ENCODE measurements around the gene FAM50A. TPM values are rescaled to one million over a fixed set of nuclear protein-coding genes. Genes with fewer than 3 reads are reported as not detected.

The FAM50A gene, protein sequence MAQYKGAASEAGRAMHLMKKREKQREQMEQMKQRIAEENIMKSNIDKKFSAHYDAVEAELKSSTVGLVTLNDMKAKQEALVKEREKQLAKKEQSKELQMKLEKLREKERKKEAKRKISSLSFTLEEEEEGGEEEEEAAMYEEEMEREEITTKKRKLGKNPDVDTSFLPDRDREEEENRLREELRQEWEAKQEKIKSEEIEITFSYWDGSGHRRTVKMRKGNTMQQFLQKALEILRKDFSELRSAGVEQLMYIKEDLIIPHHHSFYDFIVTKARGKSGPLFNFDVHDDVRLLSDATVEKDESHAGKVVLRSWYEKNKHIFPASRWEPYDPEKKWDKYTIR
- total RNA-seq: 71.0 and 92.2 TPM in 2 replicates

DNA sequence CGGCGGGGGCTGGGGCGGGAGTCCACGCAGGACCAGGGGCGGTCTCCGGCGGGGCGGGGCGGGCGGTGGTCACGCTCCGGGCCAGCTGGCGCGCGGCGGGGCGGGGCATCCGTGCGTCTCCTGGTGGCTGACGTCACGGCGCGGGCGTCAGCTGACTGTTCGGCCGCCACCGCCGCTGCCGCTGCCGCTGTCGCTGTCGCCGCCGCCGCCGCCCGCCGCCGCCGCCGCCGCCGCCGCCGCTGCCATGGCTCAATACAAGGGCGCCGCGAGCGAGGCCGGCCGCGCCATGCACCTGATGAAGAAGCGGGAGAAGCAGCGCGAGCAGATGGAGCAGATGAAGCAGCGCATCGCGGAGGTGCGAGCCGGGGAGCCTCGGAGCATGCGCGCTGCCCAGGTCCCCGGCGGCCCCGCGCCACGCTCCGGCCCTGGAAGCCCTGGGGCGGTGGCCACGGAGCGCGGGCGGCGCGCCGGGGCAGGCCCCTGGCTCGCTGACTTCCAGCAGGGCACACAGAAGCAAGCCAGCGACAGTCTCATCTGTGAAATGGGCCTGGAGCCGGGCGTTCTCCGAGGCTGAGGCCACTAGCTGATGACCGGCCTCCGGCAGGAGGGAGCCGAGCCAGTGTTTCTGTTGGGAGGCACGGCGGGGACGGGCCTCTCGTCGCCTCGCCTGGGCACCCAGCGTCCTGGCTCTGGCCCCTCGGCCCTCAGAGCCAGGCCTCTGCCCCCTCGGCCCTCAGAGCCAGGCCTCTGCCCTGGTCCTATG is at the start of gene FAM50A:
FAM50A (plus strand) TSS at position 150 of the 763 bp plus-strand sequence; CDS start at position 245, 95 bp downstream.

DNA sequence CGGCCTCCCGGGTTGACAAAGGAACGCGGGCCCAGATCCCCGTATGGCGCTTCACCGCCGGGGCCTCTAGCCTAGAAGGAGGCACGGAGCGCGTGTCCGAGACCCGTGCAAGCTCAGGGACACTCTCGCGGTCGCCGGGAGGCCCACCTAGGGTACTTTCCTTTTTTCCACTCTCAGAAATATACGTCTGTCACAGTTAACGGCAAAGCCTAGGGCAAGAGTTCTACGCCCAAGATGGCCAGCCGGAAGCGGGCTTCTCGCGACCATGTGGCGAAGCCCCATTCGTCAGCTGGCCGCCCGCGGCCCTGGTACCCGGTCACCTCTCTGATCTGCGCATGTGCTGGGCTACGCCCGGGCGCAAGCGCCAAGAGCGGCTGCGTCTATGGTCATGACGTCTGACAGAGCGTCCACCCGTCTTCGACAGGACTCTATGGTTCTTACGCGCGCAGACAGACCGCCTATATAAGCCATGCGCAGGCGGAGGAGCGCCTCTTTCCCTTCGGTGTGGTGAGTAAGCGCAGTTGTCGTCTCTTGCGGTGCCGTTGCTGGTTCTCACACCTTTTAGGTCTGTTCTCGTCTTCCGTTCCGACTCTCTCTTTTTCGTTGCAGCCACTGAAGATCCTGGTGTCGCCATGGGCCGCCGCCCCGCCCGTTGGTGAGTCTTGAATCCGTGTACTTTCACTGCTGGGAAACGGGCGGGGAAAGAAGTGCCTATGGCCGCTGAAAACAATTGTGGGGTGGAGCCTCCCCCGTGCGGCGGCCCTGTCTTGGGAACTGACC is 45.9 kb upstream of the FAM50A start, which contains the start of gene RPL10:
RPL10 (plus strand) TSS at position 490 of the 780 bp plus-strand sequence; CDS start at position 633, 143 bp downstream.

DNA sequence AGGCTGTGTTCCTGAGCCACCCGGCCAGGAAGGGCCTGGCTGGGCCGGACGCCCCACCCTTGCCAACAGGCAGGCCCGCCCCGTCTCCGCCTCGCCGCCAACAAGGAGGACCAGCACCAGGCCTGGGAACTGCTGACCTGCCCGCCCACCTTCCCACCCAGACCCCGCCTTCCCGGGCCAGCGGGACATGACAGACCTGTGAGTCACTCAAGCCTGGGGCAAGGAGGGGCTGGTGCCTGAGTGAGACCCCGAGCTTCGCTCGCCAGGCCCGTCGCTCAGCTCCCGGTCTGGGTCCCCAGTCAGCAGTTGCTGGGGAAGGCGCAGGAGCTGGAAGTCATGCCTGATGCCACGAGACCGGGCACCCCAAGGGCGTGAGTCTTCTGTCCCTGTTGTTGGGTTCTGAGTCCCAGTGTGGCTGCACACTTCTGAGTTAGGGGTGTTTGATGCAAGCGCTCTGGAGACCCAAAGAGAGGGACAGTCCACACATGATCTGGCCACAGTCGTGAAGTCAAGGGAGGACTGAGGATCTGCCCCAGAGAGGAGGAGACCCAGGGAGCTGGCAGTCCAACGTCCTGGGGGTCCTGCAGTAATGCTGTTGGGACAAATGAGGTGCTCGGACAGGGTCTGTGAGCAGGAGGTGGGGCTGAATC is 34.6 kb upstream of the FAM50A start, which contains the start of gene DNASE1L1:
DNASE1L1 (minus strand) TSS at position 33 of the 650 bp plus-strand sequence. CDS start 3,686 bp downstream, outside the sequence.

DNA sequence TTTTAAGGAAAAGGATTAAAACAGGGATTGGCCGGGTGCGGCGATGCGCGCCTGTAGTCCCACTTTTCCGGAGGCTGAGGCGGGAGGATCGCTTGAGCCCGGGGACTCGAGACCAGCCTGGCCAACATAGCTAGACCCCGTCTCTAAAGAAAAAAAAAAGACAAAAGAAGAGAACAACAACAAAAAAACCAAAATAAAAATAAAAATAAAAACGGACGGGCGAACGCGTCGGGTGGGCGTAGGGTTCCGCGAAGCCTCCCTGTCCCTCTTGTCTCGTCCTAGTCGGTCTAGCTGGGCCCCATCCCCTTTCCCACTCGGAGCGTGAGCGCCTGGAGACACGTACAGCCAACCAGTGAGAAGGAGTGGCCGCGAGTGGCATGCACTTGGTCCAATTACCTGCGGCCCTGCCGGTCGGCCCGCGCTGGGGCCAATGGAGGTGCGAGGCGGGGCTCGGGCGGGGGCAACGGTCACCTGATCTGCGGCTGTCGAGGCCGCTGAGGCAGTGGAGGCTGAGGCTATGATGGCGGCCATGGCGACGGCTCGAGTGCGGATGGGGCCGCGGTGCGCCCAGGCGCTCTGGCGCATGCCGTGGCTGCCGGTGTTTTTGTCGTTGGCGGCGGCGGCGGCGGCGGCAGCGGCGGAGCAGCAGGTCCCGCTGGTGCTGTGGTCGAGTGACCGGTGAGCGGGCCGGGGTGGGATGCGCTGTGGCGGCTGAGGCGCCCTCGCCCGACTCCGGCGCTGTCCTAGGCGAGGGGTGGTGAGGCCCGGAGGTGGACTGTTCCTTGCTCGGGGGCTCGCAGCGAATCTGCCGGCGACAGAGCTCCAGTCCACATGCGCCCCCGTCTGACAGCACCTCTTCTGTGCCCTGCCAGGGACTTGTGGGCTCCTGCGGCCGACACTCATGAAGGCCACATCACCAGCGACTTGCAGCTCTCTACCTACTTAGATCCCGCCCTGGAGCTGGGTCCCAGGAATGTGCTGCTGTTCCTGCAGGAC is 15.5 kb upstream of the FAM50A start, which contains the start of gene ATP6AP1:
ATP6AP1 (plus strand) TSS at position 502 of the 996 bp plus-strand sequence; CDS start at position 518, 16 bp downstream.

DNA sequence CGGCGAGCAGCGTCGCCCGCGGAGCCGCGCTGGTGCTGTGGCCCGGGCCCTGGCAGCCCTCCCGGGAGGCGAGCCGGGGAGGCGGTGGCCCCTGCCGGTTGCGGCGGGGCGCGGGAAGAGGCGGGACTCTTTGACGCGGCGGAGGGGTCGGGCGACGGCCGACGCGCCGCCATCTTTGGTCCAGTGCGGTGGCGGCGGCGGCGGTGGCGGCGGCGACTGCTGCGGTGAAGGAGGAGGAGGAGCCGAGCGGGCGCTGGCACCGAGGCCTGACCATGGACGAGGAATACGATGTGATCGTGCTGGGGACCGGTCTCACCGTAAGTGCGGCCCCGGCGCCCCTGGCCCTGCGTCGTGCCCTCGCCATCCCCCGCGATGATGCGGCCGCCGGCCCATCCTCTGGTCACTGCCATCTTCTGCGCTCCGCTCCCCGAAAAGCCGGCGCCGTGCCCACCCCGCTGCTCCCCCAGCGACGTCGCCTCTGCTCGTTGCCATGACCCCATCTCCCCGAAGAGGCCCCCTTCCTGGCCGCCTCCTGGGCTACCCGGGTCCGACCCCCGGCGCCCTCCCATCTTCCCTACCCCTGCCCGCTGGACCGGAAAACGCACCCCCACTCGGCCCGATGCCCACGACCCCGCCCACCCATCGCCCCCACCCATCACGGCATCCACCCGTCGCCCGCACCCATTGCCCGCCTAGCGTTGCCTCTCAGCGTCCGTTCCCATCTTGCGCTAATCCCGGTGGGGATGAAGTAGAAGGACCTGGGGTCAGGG is 6.8 kb upstream of the FAM50A start, which contains the start of gene GDI1:
GDI1 (plus strand) TSS at position 172 of the 770 bp plus-strand sequence; CDS start at position 273, 101 bp downstream.

DNA sequence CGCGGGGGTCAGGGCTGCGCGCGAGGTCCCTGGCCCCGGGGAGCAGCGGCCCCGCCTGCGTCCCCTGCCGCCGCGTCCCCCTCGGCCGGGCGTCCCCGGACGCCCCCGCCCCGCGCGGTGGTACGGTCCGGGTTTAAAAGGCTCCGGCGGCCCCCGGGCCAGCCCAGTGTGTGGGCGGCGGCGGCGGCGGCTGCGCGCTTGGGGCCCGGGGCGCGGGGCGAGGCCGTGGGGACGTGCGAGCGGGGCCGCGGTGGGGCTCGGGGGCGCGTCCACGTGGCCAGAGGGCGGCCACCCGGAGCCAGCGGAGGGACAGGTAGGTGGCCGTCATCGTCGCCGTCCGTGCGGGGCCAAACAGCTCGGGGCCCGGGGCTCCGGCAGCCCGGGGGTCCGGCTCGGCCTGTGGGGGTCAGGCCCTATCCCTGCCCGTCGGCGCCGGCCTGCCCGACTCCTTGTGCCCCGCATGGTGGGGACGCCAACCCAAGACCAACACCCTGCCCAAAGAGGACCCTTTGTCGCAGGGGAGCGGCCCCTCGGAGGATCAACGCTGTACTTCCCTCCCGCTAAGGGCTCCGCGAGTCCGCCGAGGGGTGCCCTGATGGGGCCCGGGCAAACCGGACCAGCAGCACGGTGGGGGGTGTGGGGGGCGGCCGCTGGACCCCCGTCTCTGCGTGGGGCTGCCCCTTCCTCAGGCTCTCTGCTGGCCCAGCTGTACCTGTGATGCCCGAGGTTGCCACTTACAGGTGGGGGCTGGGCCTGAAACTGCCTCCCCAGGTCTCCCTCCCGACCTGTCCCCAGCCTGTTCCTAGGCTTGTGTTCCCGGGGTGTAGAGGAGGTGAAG is 14.4 kb downstream of the FAM50A start, which contains the start of gene PLXNA3:
PLXNA3 (plus strand) TSS at position 166 of the 838 bp plus-strand sequence. CDS start 1,903 bp downstream, outside the sequence.

DNA sequence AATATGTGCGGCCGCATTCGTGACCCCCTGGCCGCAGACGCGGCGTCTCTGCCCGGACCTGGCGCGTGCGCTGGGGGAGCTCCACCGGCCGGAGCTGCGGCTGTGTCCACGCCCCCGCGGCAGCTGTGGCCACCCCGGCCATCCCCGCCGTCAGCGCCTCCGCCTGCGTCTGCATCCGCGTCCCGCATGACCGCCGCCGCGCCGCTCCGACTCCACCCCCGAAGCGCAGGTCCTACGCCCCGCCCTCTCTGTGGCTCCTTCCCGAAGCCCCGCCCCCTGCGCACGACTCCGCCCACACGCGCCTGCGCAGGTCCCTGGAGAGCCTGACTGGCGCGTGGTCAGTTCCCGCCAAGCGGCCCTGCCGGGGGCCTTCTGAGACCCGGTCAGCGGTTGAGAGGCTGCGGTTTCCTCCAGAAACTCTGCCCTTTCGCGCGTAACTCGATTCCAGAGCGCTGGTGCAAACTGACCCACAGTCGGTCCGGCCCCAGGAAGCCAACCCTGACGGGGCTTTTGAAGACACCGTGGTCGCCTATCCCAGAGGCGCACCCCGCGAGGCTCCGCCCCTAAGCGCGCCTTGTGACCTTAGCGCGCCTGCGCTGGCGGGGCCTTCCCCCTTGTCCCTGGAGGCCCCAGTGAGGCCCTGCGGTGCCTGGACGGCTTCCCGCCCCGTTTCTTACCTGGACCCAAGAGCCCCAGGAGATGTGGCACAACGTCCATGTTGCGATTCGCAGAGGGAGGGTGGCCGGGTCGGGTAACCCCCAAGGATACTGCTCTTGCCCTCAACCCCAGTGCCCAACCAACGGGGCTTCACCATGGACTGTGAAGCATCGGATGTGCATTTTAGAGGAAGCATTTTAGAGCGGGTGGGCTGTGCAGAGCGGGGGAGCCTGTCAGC is 35.0 kb downstream of the FAM50A start, which contains the start of gene LAGE3:
LAGE3 (minus strand) TSS at position 554 of the 895 bp plus-strand sequence; CDS start at position 188, 366 bp downstream.

DNA sequence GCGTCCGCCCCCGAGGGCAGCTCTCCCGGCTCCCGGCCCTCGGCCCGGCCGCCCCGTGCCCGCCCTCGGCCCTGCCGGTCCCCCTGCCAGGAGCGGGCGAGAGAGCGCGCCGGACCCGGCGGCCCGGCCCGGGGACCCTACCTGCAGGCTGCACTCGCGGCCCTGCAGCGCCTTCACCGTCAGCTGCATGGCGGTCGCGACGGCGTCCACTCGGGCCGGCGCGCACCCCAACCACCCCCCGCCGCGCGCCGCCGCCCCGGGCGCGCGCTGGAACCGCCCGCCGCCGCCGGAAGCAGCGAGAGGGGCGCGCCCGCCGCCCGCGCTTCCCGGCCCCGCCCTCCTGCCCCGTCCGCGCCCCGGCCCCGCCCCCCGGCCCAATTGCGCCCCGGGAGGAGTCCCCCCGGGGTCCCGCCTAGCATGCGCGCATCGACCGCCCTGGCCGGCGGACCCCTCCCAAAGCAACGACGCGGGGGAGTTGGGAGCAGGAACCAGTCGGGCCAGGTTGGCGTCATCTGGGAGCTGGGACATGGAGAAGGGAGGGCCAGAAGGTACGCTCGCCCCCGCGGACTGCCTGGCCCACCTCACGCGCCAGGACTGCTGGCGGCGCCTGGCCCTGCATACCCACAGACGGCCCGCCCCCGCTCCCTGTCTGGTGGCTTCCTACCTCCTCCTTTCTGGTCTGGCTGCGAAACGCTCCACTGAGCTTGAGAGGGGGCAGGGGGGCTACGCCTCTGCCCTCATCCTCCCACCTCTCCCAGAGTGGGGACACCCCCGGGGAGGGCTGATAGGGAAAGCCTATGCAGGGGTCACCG is 42.7 kb downstream of the FAM50A start, which contains the start of gene UBL4A:
UBL4A (minus strand) TSS at position 220 of the 812 bp plus-strand sequence; CDS start at position 189, 31 bp downstream.

DNA sequence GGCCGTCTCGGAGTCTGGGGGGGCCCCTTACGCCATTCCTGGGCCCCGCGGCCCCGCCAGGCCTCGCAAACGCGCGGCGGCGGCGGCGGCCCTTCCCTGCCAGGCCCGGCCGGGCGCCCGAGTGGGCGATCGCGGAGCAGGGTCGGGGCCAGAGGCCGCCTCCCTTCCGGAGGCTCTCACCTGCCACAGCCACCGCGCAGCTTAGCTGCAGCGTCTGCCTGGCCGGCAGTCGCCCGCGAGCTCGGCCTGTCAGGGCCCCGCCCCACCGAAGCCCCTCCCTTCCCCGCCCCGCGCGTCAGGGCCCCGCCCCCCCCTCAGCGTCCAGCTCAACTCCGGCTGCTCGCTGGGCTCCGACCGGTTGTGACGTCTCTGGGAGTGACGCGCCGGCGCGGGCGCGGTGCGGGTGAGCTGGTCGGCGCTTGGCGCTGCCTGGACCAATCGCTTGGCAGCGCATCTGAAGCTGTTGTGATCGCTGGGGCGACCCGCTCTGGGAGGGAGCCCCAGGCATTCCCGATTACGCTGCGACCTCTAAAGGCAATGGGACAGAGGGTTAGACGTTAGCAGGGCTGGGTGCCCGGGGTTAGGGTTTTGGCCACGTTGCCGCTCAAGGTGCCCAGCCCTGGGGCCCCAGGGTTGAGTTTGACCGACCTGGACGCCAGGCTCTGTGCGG is 46.6 kb downstream of the FAM50A start, which contains the start of gene SLC10A3:
SLC10A3 (minus strand) TSS at position 216 of the 670 bp plus-strand sequence. CDS start 1,689 bp downstream, outside the sequence.

Other genes starting within 250 kb of the FAM50A start
- gene OPN1MW2, start 224.4 kb upstream of the FAM50A start, total RNA-seq: not detected in 2 replicates
- not detected in 2 replicates for gene OPN1MW3, start 186.6 kb upstream of the FAM50A start, total RNA-seq
- gene TEX28, start 149.0 kb upstream of the FAM50A start, total RNA-seq: under 0.01 TPM in 1 of 2 replicates, not detected in the other
- gene TKTL1, start 148.3 kb upstream of the FAM50A start, total RNA-seq: not detected in 2 replicates
- 2,015 and 2,065 TPM in 2 replicates for gene FLNA, start 69.5 kb upstream of the FAM50A start, total RNA-seq
- gene EMD, start 64.8 kb upstream of the FAM50A start, total RNA-seq: 14.7 and 18.0 TPM in 2 replicates
- gene RPL10, start 45.8 kb upstream of the FAM50A start, total RNA-seq: 2,943 and 5,659 TPM in 2 replicates
- 62.6 and 66.7 TPM in 2 replicates for gene DNASE1L1, start 34.9 kb upstream of the FAM50A start, total RNA-seq
- gene TAFAZZIN, start 32.6 kb upstream of the FAM50A start, total RNA-seq: 10.4 and 13.8 TPM in 2 replicates
- gene ATP6AP1, start 15.5 kb upstream of the FAM50A start, total RNA-seq: 45.4 and 59.8 TPM in 2 replicates
- 114 and 157 TPM in 2 replicates for gene GDI1, start 7.0 kb upstream of the FAM50A start, total RNA-seq
- 16.3 and 23.8 TPM in 2 replicates for gene PLXNA3, start 14.1 kb downstream of the FAM50A start, total RNA-seq
- 22.4 and 39.2 TPM in 2 replicates for gene LAGE3, start 35.1 kb downstream of the FAM50A start, total RNA-seq
- 42.4 and 51.3 TPM in 2 replicates for gene UBL4A, start 42.5 kb downstream of the FAM50A start, total RNA-seq
- 20.3 and 26.8 TPM in 2 replicates for gene SLC10A3, start 46.5 kb downstream of the FAM50A start, total RNA-seq
- gene FAM3A, start 72.1 kb downstream of the FAM50A start, total RNA-seq: 31.6 and 35.5 TPM in 2 replicates
- gene G6PD, start 102.7 kb downstream of the FAM50A start, total RNA-seq: 29.0 and 62.9 TPM in 2 replicates
- 11.6 and 15.3 TPM in 2 replicates for gene IKBKG, start 103.5 kb downstream of the FAM50A start, total RNA-seq
- gene CTAG1A, start 141.0 kb downstream of the FAM50A start, total RNA-seq: not detected in 2 replicates
- not detected in 2 replicates for gene CTAG1B, start 175.1 kb downstream of the FAM50A start, total RNA-seq
- gene CTAG2, start 209.4 kb downstream of the FAM50A start, total RNA-seq: not detected in 2 replicates

Measured in regular cardiac myocyte (primary cell).